ENCODE results near the gene EPB41L2.
"Not testable (repeated sequence)": the region's sequence is repeated elsewhere in the genome, so short reads cannot be mapped to it uniquely, and the experiment has no call there.

EPB41L2 gene

GRCh38 chr6:131037194-131037897 lies 25.7 kb downstream of the EPB41L2 start:
- no peak for DNase-seq (ENCODE audit: low read depth in 1 of 2, low spot score in 1 of 2)

- no peak for DNase-seq (ENCODE audit: low read depth in 1 of 2, low spot score in 1 of 2)
These were observed 26.4 kb downstream of the EPB41L2 start for GRCh38 chr6:131036601-131037000.

- DNase-seq (ENCODE audit: low read depth in 1 of 2, low spot score in 1 of 2) = no peak
These were observed 26.9 kb downstream of the EPB41L2 start for GRCh38 chr6:131036143-131036542.

- DNase-seq (ENCODE audit: low read depth in 1 of 2, low spot score in 1 of 2) = no peak
These were observed 27.5 kb downstream of the EPB41L2 start for GRCh38 chr6:131035582-131035981.

GRCh38 chr6:131033631-131034030 lies 29.4 kb downstream of the EPB41L2 start:
- DNase-seq (ENCODE audit: low read depth in 1 of 2, low spot score in 1 of 2) = no peak

- DNase-seq (ENCODE audit: low read depth in 1 of 2, low spot score in 1 of 2) = no peak
These were observed 33.3 kb downstream of the EPB41L2 start for GRCh38 chr6:131029626-131030297.

GRCh38 chr6:131027326-131027725 lies 35.7 kb downstream of the EPB41L2 start:
- no peak for DNase-seq (ENCODE audit: low read depth in 1 of 2, low spot score in 1 of 2)

- no peak for DNase-seq (ENCODE audit: low read depth in 1 of 2, low spot score in 1 of 2)
These were observed 36.8 kb downstream of the EPB41L2 start for GRCh38 chr6:131026243-131026642.

GRCh38 chr6:131024565-131024964 lies 38.5 kb downstream of the EPB41L2 start:
- no peak for DNase-seq (ENCODE audit: low read depth in 1 of 2, low spot score in 1 of 2)

- DNase-seq (ENCODE audit: low read depth in 1 of 2, low spot score in 1 of 2) = no peak
These were observed 39.1 kb downstream of the EPB41L2 start for GRCh38 chr6:131023834-131024504.

- no peak for DNase-seq (ENCODE audit: low read depth in 1 of 2, low spot score in 1 of 2)
These were observed 40.4 kb downstream of the EPB41L2 start for GRCh38 chr6:131022691-131023090.

- no peak for DNase-seq (ENCODE audit: low read depth in 1 of 2, low spot score in 1 of 2)
These were observed 45.1 kb downstream of the EPB41L2 start for GRCh38 chr6:131017962-131018361.

- DNase-seq (ENCODE audit: low read depth in 1 of 2, low spot score in 1 of 2) = no peak
These were observed 47.3 kb downstream of the EPB41L2 start for GRCh38 chr6:131015630-131016263.

GRCh38 chr6:131015025-131015591 lies 47.9 kb downstream of the EPB41L2 start:
- DNase-seq (ENCODE audit: low read depth in 1 of 2, low spot score in 1 of 2) = no peak

- DNase-seq (ENCODE audit: low read depth in 1 of 2, low spot score in 1 of 2) = no peak
These were observed 48.8 kb downstream of the EPB41L2 start for GRCh38 chr6:131014080-131014776.

GRCh38 chr6:131013495-131013894 lies 49.5 kb downstream of the EPB41L2 start:
- no peak for DNase-seq (ENCODE audit: low read depth in 1 of 2, low spot score in 1 of 2)

- DNase-seq (ENCODE audit: low read depth in 1 of 2, low spot score in 1 of 2) = no peak
These were observed 53.3 kb downstream of the EPB41L2 start for GRCh38 chr6:131009790-131010189.

- not testable (repeated sequence) for DNase-seq (ENCODE audit: low read depth in 1 of 2, low spot score in 1 of 2)
These were observed 54.1 kb downstream of the EPB41L2 start for GRCh38 chr6:131008965-131009364.

GRCh38 chr6:131007964-131008363 lies 55.1 kb downstream of the EPB41L2 start:
- not testable (repeated sequence) for DNase-seq (ENCODE audit: low read depth in 1 of 2, low spot score in 1 of 2)

- no peak for DNase-seq (ENCODE audit: low read depth in 1 of 2, low spot score in 1 of 2)
These were observed 55.8 kb downstream of the EPB41L2 start for GRCh38 chr6:131007286-131007685.
